Stimulated activated CD4-positive, alpha-beta T cell treated with anti-CD3 and anti-CD28 coated beads, Interleukin-4, amount 100 ng/mL, for 24 hours (primary cell): Measurements from ENCODE around the gene TCF20.
A peak's percentile ranks its signal among the peaks of the same experiment; 100 is the strongest.

Source experiments
- DNase-seq: peaks from one replicate; pipeline ENCODE4 v3.0.0-alpha.2; 2020

The TCF20 gene

DNA sequence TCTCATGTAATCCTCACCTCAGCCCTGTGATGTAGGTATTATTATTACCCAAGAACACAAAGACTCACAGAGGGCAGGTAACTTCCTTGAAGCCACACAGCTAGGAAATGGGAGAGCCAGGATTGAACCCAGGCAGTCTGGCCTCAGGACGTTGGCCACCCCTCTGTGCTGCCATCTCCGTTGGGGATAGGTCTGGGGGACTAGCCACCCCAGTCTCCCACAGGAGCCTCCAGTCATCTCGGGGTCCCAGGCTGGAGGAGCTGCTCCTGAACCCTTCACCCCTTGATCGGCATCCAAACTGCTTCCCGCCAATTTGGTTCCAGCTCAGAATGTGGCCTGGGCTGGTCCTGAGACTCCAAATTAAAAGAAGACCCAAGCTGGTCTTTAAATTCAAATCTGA, 10.4 kb upstream of the TCF20 start:
- DNase-seq: no peak

DNA sequence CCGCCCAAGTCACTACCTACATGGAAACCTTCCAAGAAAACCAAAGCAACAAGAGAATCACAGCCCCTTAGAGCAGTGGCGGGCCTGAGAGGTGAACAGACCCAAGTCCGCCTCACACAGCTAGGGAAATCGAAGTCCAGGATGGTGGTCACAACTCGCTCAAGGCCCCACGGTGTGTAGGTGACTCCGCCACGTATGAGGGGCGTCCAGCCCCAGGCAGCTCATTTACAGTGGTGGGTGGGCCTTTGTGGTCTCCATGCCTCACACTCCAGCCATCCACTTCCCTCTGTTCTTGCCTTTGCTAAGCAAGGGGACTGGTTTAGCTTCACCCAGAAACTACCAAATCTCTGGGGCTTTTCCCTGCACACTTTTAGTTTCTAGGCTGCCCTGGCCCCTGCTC, 9.7 kb upstream of the TCF20 start:
- DNase-seq: no peak

GRCh38 chr22:42279425-42280020, 9.1 kb upstream of the TCF20 start:
- no peak for DNase-seq

- no peak for DNase-seq
These were observed 7.7 kb upstream of the TCF20 start for GRCh38 chr22:42277988-42278776.

DNA sequence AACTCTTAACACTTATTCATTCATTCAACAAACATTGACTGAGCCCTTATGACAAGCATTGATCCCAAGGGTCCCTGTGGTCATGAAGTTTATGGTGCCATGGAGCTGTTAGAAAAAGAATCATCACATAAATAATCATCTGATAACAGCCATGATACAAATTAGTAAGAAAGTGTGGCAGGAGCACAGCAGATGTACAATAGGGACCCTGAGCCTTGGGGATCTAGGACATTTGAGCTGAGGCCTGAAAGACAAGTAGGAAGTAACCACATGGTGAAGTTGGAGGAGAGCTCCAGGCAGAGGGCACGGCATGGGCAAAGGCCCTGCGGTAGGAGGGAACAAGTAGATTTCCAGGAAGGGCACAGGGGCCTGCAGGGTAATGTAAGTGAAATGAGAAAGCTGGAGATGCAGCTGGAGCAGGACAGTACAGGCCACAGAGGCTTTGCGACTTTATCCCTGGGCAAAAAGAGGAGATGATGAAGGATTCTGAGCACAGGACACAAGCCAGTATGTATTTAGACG, 6.8 kb upstream of the TCF20 start:
- DNase-seq: no peak

DNA sequence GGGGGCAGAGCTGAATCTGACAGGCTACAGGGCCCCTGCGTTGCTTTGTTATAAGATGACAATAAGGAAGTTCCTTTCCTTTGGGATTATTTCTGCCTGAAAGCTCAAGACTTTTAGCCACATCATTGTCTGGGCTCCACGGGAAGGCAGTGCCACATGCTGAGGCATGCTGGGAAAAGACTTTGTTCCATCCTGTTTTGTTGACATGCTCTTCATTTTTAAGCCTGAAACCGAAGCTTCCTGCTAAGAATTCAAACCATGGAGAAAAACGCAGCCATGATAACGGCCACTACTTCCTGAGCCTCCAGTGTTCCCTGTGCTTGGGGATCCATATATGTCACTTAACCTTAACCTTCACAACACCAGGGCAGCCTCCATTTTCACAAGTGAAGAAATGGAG, 5.5 kb upstream of the TCF20 start:
- DNase-seq: no peak

- no peak for DNase-seq
These were observed 4.7 kb upstream of the TCF20 start for GRCh38 chr22:42275176-42275575.

DNA sequence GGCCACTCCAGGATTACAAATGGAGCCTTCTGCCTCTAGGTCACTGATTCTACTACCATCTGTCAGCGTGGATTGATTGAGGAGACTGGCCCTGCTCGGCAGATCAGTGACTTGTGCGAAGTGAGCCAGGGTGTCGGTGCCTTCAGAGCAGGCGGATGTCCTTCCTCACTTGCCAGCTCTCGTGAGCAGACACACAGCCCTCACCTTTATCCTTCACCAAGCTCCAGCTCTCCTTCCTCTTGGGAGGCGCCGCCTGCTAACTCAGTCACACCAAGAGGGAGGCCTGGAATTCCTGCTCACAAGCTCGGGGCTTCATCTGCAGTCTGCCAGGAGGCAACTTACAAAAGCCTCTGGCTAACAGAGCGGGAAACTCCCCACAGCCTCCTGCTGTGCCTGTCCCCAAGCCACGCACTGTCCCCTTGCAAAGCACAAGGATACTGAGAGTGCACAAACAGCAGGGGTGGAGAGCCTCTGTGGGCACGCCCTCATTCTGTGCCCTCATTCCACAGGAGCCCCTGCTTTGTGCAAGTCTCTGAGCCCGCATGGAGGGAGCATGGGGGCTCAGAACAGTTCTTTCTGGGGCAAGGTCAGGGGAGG, 3.5 kb upstream of the TCF20 start:
- DNase-seq: no peak

- no peak for DNase-seq
These were observed 2.1 kb upstream of the TCF20 start for GRCh38 chr22:42272431-42272999.

DNA sequence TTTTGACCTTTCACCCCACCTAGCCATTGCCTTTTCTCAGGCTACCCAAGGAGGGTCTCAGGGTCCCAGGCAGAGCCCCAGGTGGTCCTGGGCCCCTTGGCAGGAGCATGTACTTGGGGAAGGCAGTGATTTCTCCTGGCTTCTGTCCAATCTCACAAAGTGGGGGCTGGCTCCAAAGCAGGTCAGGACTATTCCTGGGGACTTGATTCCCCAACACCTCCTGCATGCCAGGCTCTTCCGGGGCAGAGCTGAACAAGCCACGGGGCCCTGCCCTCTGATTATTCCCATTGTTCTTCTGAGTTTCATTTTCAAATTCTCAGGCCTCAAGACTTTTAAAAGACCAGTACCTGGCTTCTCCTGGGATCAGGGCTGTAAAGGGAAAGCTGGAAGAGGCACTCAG, 1.5 kb upstream of the TCF20 start:
- no peak for DNase-seq

GRCh38 chr22:42271191-42271813, 849 bp upstream of the TCF20 start:
- no peak for DNase-seq

GRCh38 chr22:42270176-42270509, 310 bp downstream of the TCF20 start:
- peak; percentile 20 for DNase-seq

DNA sequence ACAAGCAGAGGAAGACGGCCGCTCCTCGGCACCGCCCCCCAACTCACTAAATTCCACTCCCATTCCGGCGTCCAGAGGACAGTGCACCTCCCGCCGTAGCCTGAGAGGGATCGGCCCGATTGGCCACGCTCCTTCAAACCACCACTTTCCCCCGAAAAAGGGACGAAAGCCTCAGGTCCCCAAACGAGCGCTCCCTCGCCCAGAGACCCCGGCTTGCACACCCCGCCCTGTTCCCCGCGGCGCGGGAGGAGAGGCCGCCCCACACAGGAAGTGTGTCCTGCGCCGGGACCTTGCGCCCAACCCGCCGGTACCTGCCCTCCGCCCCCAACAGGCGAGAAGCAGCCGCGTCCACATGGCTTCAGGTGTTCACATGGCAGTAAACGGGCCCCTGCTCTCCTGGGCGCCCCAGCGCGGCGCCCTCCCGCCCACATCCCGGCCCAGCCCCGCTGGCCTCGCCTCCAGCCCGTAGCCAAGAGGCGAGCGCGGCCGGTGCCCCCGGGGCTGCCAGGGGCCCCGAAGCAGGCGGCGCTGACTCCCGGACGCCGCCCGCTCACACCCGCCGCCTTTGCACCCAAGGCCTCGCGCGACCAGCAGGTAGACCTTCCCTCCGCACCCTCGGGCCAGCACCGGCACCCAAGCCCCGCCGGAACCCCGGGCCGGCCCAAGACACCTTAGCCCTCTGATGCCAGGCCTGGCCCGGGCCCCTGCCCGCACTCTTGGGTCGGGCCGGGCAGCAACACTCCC, 849 bp downstream of the TCF20 start:
- peak; percentile 72 for DNase-seq

GRCh38 chr22:42268852-42269410, 1.5 kb downstream of the TCF20 start:
- no peak for DNase-seq

GRCh38 chr22:42265321-42265720, 5.1 kb downstream of the TCF20 start:
- DNase-seq: no peak

GRCh38 chr22:42263944-42264343, 6.5 kb downstream of the TCF20 start:
- DNase-seq: no peak

GRCh38 chr22:42262964-42263363, 7.5 kb downstream of the TCF20 start:
- no peak for DNase-seq

DNA sequence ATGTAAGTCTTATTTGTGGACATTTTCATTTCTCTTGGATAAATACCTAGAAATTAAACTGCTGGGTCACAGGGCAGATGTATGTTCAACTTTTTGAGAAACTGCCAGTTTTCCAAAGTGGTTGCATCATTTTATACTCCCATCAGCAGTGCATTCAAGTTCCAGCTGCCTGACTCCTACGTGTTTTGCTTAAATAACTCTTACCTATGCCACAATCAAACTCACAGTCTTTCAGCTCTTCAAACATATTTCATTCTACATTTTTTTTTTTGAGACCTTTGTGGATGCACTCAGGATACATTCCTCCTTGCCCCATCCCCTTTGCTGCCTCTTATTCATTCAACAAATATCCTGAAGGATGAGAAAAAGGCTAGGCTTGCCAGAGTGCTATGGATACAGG, 9.2 kb downstream of the TCF20 start:
- no peak for DNase-seq

DNA sequence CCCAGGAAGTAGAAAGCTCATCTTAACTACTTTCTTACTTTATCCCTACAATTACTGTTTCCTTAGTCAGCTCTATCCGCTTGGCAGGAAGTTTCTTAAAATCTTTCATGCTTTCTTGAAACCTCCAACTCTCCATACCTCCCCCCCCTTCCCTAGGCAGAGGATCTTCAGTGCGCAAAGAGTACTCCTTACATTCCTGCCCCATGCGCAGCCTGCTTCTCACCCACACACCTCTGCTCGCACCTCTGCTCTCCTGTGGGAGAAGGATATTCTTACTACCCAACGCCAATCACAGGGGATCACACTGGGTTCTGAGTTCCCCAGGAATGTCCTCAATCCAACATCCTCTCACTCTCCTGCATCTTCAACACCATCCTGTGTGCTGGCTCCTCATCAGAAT, 12.3 kb downstream of the TCF20 start:
- DNase-seq: no peak

- DNase-seq: no peak
These were observed 13.1 kb downstream of the TCF20 start for GRCh38 chr22:42257386-42257785.

DNA sequence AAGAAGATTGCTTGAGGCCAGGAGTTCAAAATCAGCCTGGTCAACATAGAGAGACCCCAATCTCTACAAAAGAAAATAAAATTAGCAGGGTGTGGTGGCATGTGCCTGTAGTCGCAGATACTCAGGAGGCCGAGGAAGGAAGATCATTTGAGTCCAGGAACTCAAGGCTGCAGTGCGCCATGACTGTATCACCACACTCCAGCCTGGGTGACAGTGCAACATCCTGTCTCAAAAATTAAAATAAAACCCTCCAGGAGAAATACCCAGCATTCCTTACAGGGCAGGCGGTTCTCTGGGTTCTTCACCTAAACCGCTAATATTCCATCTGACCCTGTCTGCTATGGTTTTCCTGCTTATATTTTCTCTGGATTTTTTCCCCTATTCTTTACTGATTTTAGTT, 13.5 kb downstream of the TCF20 start:
- no peak for DNase-seq

DNA sequence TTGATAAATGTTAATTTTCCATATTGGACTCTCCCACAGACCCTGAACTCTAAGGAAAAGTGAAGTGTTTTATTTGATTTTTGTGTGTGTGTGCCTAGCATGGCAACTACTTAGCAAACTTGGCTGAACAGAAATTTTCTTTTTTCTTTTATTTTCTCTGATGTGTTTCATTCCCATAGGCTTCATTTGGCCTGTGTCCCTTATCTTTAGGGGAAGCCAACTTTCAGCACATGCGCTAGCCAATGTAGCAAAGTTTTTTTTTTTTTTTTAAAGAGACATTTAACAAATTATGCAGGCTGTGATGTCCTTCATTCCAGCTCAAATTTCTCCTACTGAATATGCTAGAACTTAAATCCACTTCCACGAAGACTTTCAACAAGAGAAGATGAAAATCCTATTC, 14.2 kb downstream of the TCF20 start:
- no peak for DNase-seq
